ENCODE measurements around the gene PAX5. TPM values are rescaled to one million over a fixed set of nuclear protein-coding genes. Genes with fewer than 3 reads are reported as not detected.
A peak's percentile ranks its signal among the peaks of the same experiment; 100 is the strongest.

PAX5 gene
- total RNA-seq, 2 donors from 2014 or later = 10.1 TPM; not detected in 1

GRCh38 chr9:36868586-36869282, 165.3 kb downstream of the PAX5 start:
- Mint-ChIP-seq H3K27ac (no peak overlapping the region), H3K4me3 (no peak overlapping the region), H3K36me3 (ENCODE audit: low read depth) (no peaks in the 10 kb centered on the region), H3K4me1 (peaks cover 9% of the 10 kb centered on the region), H3K27me3 (peaks cover 38% of the 10 kb centered on the region)
- DNase-seq (no peak), ATAC-seq (no peak)
- H3K9me3 ChIP-seq (ENCODE audit: control insufficient read depth, low read length, poor library complexity, severe bottlenecking) = no peaks in the 10 kb centered on the region

DNA sequence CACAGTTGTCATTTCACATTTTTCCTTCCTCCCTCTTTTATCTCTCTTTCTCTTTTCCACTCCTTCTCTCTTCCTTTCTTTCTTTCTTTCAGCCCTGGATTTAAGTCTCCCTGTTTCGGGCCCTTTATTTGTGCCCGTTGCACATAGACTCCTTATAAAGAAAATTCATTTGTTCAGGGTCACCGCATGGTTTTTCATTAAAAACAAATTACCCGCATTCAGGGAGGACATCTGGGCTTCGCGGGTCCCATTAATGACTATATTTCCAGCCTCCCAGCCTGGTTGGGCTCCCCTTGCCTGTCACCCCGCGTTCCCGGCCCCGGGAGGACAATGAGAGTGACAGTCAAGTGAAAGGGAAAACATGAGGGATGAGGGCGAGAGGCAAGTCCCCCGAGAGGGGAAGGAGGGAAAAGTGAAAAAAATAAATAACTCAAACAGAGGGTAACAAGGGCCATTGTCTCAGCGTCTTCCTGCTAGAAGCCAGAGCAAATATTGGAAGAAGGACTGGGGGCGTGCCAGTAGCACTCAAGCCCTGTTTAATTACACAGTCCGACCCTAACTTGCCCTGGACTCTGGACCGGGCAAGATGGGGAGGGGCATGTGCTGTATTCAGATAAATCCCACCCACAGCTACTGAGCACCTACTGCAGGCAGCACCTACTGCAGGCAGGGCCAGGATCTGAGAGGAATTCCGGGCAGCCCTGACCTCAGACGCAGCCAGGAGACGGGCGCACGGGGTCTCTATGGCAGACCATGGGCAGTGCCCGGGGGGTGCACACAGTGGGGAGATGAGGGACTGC, 166.2 kb downstream of the PAX5 start:
- Mint-ChIP-seq H3K36me3 (ENCODE audit: low read depth) (no peaks in the 10 kb centered on the region), H3K4me1 (peaks cover 3% of the 10 kb centered on the region), H3K27me3 (peaks cover 33% of the 10 kb centered on the region), H3K4me3 (no peak overlapping the region), H3K27ac (no peak overlapping the region)
- no peak for DNase-seq
- no peak for ATAC-seq
- no peaks in the 10 kb centered on the region for H3K9me3 ChIP-seq (ENCODE audit: control insufficient read depth, low read length, poor library complexity, severe bottlenecking)

DNA sequence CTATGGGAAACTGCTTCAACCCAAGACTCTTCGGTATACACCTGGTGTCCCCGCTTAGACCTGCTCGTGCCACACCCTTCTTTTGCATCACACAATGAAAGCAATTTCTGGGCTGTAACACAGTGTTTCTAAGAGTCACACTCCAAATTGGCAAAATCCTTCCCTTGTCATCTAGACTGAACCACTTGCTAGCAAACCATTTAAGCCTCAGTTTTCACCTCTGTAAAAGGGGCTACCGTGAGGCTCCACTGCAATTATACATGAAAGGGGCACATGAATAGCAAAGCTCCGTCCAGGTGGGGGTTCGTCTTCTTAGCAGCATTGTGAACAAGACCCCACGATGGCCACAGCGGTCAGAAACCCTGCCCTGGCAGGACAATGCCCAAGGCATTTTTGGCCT, 166.8 kb downstream of the PAX5 start:
- Mint-ChIP-seq H3K4me3 (no peak overlapping the region), H3K27ac (no peak overlapping the region), H3K27me3 (peaks cover 35% of the 10 kb centered on the region), H3K4me1 (peaks cover 3% of the 10 kb centered on the region), H3K36me3 (ENCODE audit: low read depth) (no peaks in the 10 kb centered on the region)
- H3K9me3 ChIP-seq (ENCODE audit: control insufficient read depth, low read length, poor library complexity, severe bottlenecking) = no peaks in the 10 kb centered on the region
- ATAC-seq (no peak), DNase-seq (no peak)

DNA sequence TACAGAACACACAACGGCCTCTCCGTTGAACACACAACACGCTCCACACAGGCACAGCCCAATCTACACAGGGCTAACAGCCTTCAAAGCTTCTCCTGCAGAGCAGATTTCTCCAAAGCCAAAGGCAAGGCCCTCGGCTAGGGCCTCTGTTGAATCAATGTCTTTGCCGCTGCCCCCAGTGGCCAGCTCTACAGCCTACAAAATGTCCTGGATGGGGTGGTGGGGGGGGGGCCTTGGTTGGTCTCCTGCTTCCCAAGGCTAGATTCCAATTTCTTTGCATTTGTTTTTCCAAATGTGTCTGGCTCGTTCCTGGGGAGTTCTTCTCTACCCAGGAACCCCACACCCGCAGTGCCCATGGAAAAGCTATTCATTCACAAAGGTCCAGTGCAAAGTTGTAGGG, 167.2 kb downstream of the PAX5 start:
- no peaks in the 10 kb centered on the region for H3K36me3 Mint-ChIP-seq (ENCODE audit: low read depth)
- no peak overlapping the region for H3K27ac Mint-ChIP-seq
- H3K4me3 Mint-ChIP-seq = no peak overlapping the region
- peaks cover 6% of the 10 kb centered on the region for H3K4me1 Mint-ChIP-seq
- no peak for ATAC-seq
- no peak for DNase-seq
- H3K27me3 Mint-ChIP-seq = peaks cover 38% of the 10 kb centered on the region
- H3K9me3 ChIP-seq (ENCODE audit: control insufficient read depth, low read length, poor library complexity, severe bottlenecking) = no peaks in the 10 kb centered on the region

- H3K4me3 Mint-ChIP-seq = no peak overlapping the region
- peaks cover 38% of the 10 kb centered on the region for H3K27me3 Mint-ChIP-seq
- H3K9me3 ChIP-seq (ENCODE audit: control insufficient read depth, low read length, poor library complexity, severe bottlenecking) = no peaks in the 10 kb centered on the region
- ATAC-seq (no peak), DNase-seq (no peak)
- H3K4me1 Mint-ChIP-seq = peaks cover 6% of the 10 kb centered on the region
- no peaks in the 10 kb centered on the region for H3K36me3 Mint-ChIP-seq (ENCODE audit: low read depth)
- H3K27ac Mint-ChIP-seq = peak overlapping the region; percentile 19
Observed at GRCh38 chr9:36865731-36866635, 168.1 kb downstream of the PAX5 start.

- no peak for ATAC-seq
- Mint-ChIP-seq H3K27ac (no peak overlapping the region), H3K4me3 (no peak overlapping the region)
Observed at GRCh38 chr9:36864491-36865410, 169.3 kb downstream of the PAX5 start.

GRCh38 chr9:36862206-36863145, 171.6 kb downstream of the PAX5 start:
- Mint-ChIP-seq H3K27ac (no peak overlapping the region), H3K4me3 (no peak overlapping the region), H3K4me1 (peaks cover 6% of the 10 kb centered on the region), H3K36me3 (ENCODE audit: low read depth) (no peaks in the 10 kb centered on the region), H3K27me3 (peaks cover 41% of the 10 kb centered on the region)
- ATAC-seq (no peak), DNase-seq (no peak)
- no peaks in the 10 kb centered on the region for H3K9me3 ChIP-seq (ENCODE audit: control insufficient read depth, low read length, poor library complexity, severe bottlenecking)

More at GRCh38 chr9:36864491-36865410, 169.3 kb downstream of the PAX5 start:
- H3K4me1 Mint-ChIP-seq = peaks cover 6% of the 10 kb centered on the region
- H3K36me3 Mint-ChIP-seq (ENCODE audit: low read depth) = no peaks in the 10 kb centered on the region
- no peak for DNase-seq
- no peaks in the 10 kb centered on the region for H3K9me3 ChIP-seq (ENCODE audit: control insufficient read depth, low read length, poor library complexity, severe bottlenecking)
- peaks cover 46% of the 10 kb centered on the region for H3K27me3 Mint-ChIP-seq

DNA sequence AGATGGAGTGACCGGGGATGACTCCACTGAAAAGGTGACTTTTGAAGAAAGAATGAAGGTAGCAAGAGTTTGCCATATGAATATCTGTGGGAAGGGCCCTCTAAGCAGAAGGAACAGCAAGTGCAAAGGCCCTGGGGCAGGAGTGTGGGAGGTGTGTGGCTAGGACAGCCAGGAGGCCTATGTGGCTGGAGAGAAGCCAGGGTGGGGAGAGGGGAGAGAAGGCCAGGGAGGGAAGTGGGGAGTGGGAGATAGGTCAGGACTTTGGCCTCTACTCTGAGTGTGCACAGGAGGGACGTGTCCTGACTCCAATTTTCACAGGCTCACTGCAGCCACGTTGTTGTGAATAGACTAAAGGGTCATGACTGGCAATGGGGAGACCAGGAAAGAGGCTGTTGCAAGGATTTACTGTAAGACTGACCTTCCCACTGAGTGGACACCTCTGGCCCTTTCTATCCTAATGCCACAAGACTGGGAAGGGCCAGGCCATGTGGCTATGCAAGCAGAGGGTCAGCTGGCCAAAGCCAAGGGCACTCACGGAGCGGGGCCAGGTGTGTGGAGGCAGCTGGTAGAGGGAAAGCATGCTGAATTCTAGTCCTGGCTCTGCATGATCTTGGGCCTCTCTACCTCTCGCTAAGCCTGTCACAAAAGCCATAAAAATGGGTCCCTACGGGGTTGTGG, 172.4 kb downstream of the PAX5 start:
- H3K36me3 Mint-ChIP-seq (ENCODE audit: low read depth) = no peaks in the 10 kb centered on the region
- H3K4me3 Mint-ChIP-seq = no peak overlapping the region
- no peaks in the 10 kb centered on the region for H3K9me3 ChIP-seq (ENCODE audit: control insufficient read depth, low read length, poor library complexity, severe bottlenecking)
- ATAC-seq = no peak
- peaks cover 6% of the 10 kb centered on the region for H3K4me1 Mint-ChIP-seq
- no peak for DNase-seq
- peaks cover 34% of the 10 kb centered on the region for H3K27me3 Mint-ChIP-seq
- no peak overlapping the region for H3K27ac Mint-ChIP-seq

GRCh38 chr9:36858805-36859375, 175.2 kb downstream of the PAX5 start:
- Mint-ChIP-seq H3K4me1 (peaks cover 15% of the 10 kb centered on the region), H3K27me3 (peaks cover 17% of the 10 kb centered on the region), H3K27ac (no peak overlapping the region), H3K4me3 (no peak overlapping the region), H3K36me3 (ENCODE audit: low read depth) (no peaks in the 10 kb centered on the region)
- ATAC-seq (no peak), DNase-seq (no peak)
- no peaks in the 10 kb centered on the region for H3K9me3 ChIP-seq (ENCODE audit: control insufficient read depth, low read length, poor library complexity, severe bottlenecking)

GRCh38 chr9:36855448-36856315, 178.4 kb downstream of the PAX5 start:
- Mint-ChIP-seq H3K27ac (no peak overlapping the region), H3K36me3 (ENCODE audit: low read depth) (no peaks in the 10 kb centered on the region), H3K4me1 (peaks cover 11% of the 10 kb centered on the region), H3K4me3 (no peak overlapping the region), H3K27me3 (peaks cover 11% of the 10 kb centered on the region)
- ATAC-seq = peak; percentile 39
- DNase-seq = no peak
- H3K9me3 ChIP-seq (ENCODE audit: control insufficient read depth, low read length, poor library complexity, severe bottlenecking) = no peaks in the 10 kb centered on the region

Data from T-helper 17 cell (primary cell).